ENCODE results near the gene DLG2. TPM values are rescaled to one million over a fixed set of nuclear protein-coding genes. Genes with fewer than 3 reads are reported as not detected.

DLG2 gene
- total and polyA plus RNA-seq, 2 of the 8 experiments (the other 6 are each of a cell fraction or from before 2014, with no cell fraction given), result 1.7 to 14.3 TPM

- Histone ChIP-seq H3K4me1 (replicated peaks in 1 of 4; ENCODE audit: control insufficient read depth in 3 of 4, insufficient read depth in 4 of 4, low read length in 3 of 4) (no peaks in the 10 kb centered on the region), H3K4ac (replicated peaks; ENCODE audit: insufficient read length, low read depth, low read length) (no peak overlapping the region), H4K5ac (ENCODE audit: insufficient read length, low read depth, low read length) (no peak overlapping the region), H2BK5ac (ENCODE audit: low read depth, low read length) (no peak overlapping the region), H2BK12ac (ENCODE audit: low read depth, low read length) (no peak overlapping the region), H3K9me3 (ENCODE audit: insufficient read depth in 2 of 2, low read depth in 1 of 2, low read length in 1 of 2) (no peaks in the 10 kb centered on the region), H4K91ac (replicated peaks; ENCODE audit: insufficient read length, low read length) (no peak overlapping the region), H3K23ac (ENCODE audit: insufficient read length) (no peak overlapping the region), H3K9ac (replicated peaks in 1 of 4; ENCODE audit: extremely low read depth in 1 of 4, low read depth in 3 of 4, low read length in 3 of 4) (no peak overlapping the region), H2BK15ac (ENCODE audit: low read length) (no peak overlapping the region), H4K8ac (ENCODE audit: extremely low read depth, insufficient read depth, low read length) (no peak overlapping the region), H3K36me3 (ENCODE audit: control insufficient read depth in 2 of 4, insufficient read depth in 4 of 4, low read length in 3 of 4) (no peaks in the 10 kb centered on the region), H3K4me2 (ENCODE audit: insufficient read depth in 1 of 2, low read depth in 2 of 2, low read length in 2 of 2) (no peak overlapping the region), H3K4me3 (ENCODE audit: extremely low read depth in 1 of 4, insufficient read depth in 2 of 4, low read depth in 3 of 4, low read length in 4 of 4) (no peak overlapping the region), H3K27ac (ENCODE audit: low read depth, low read length) (no peak overlapping the region), H2BK120ac (replicated peaks; ENCODE audit: low read depth, low read length) (no peak overlapping the region), H3K79me1 (ENCODE audit: low read depth, low read length) (no peaks in the 10 kb centered on the region), H4K20me1 (replicated peaks in 1 of 2; ENCODE audit: control insufficient read depth in 1 of 2, insufficient read depth in 2 of 2, low read length in 2 of 2) (no peaks in the 10 kb centered on the region), H2BK20ac (ENCODE audit: low read length) (no peak overlapping the region), H3K14ac (ENCODE audit: insufficient read length) (no peak overlapping the region), H3K18ac (ENCODE audit: extremely low read depth, low read length) (no peak overlapping the region), H2AK5ac (ENCODE audit: low read depth, low read length) (no peak overlapping the region), H2AFZ (ENCODE audit: low read length) (no peak overlapping the region), H3K56ac (replicated peaks; ENCODE audit: insufficient read length, low read depth, low read length) (no peak overlapping the region), H3K27me3 (replicated peaks in 1 of 4; ENCODE audit: control insufficient read depth in 3 of 4, extremely low read depth in 1 of 4, insufficient read depth in 3 of 4, low read length in 3 of 4) (no peaks in the 10 kb centered on the region), H3K79me2 (ENCODE audit: control insufficient read depth in 1 of 2, insufficient read depth in 2 of 2, low read length in 2 of 2) (no peaks in the 10 kb centered on the region), H3K23me2 (ENCODE audit: low read depth, low read length) (no peaks in the 10 kb centered on the region)
- FAIRE-seq (no peak), DNase-seq (ENCODE audit: low read depth in 1 of 2, low spot score in 2 of 2) (no peak)
- TF ChIP-seq SRF (IDR thresholded peaks at IDR 0.05; ENCODE audit: low read depth, low read length), result no peak
- CTCF ChIA-PET (ENCODE audit: partially characterized antibody), result interaction anchor here (0.6 kb wide), 1 partner anchor 21 kb away, joined by 3 read pairs; no protein-coding TSS in a partner anchor
- 93% methylated on average over 1 of the region's 1 CpG; no CpG with 5 or more reads in 1 of the 2 experiments for WGBS, 2 experiments (ENCODE audit: extremely low coverage in 1 of 2, insufficient coverage in 1 of 2, insufficient read length in 1 of 2, insufficient replicate concordance in 2 of 2, low coverage in 1 of 2, low lambda C conversion rate in 2 of 2, missing lambda C conversion rate in 1 of 2)
- POLR2A ChIA-PET (ENCODE audit: partially characterized antibody), result interaction anchor here (0.7 kb wide), 1 partner anchor 147 kb away, joined by 4 read pairs; no protein-coding TSS in a partner anchor
These were observed 182.7 kb downstream of the DLG2 start for GRCh38 chr11:85444479-85444878.
